Sigmoid colon (tissue), 4 donors: Measurements from ENCODE around the gene PWP1.

Experiments
- EP300 ChIP-seq, 4 donors: sonication (generic); formaldehyde crosslinking; IDR thresholded peaks; one replicate each; pipeline ENCODE4 v1.6.1; 2017; ENCODE audit warnings: antibody characterized with exemption in 4 of 4
- POLR2A ChIP-seq, 2 donors: fragments of 450-650 bp; IDR thresholded peaks; one replicate each; pipeline ENCODE4 v1.6.1; 2016; ENCODE audit warnings: antibody characterized with exemption in 2 of 2, mild to moderate bottlenecking in 2 of 2, moderate library complexity in 2 of 2
- POLR2AphosphoS5 ChIP-seq, 4 donors: sonication (generic); formaldehyde crosslinking; IDR thresholded peaks; one replicate each; pipeline ENCODE4 v1.6.1; 2017; ENCODE audit warnings: antibody characterized with exemption in 4 of 4
- TF ChIP-seq, protein P1 (sequence below), 4 experiments: fragments of 450-650 bp in 3 of 4; fragments of 200-600 bp in 1 of 4; IDR thresholded peaks; one replicate each; pipeline ENCODE4 v1.5.1; 2016 to 2019; ENCODE audit warnings: antibody characterized with exemption in 4 of 4, mild to moderate bottlenecking in 3 of 4, moderate library complexity in 2 of 4

DNA sequence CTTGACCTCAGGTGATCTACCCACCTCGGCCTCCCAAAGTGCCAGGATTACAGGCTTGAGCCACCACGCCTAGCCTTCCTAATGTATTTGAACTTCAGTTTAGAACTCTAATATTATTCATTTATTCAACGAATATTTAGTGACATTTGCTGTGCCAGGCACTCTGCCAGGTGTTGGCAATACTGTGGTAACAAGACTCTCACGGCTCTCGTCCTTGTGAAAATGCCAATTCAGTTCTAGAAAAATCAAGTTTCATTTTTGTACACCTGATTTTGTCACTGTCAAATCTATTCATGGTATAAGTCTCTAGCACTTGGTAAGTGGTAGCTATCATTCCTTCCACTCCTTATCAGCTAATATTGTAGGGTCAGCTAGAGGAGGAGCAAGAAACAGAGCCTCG is 6.3 kb upstream of the PWP1 start:
- no peak for TF ChIP-seq POLR2A (IDR thresholded peaks at IDR 0.05)
- TF ChIP-seq, protein P1, sequence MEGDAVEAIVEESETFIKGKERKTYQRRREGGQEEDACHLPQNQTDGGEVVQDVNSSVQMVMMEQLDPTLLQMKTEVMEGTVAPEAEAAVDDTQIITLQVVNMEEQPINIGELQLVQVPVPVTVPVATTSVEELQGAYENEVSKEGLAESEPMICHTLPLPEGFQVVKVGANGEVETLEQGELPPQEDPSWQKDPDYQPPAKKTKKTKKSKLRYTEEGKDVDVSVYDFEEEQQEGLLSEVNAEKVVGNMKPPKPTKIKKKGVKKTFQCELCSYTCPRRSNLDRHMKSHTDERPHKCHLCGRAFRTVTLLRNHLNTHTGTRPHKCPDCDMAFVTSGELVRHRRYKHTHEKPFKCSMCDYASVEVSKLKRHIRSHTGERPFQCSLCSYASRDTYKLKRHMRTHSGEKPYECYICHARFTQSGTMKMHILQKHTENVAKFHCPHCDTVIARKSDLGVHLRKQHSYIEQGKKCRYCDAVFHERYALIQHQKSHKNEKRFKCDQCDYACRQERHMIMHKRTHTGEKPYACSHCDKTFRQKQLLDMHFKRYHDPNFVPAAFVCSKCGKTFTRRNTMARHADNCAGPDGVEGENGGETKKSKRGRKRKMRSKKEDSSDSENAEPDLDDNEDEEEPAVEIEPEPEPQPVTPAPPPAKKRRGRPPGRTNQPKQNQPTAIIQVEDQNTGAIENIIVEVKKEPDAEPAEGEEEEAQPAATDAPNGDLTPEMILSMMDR (IDR thresholded peaks at IDR 0.05): no peak
- no peak for TF ChIP-seq POLR2AphosphoS5 (IDR thresholded peaks at IDR 0.05)
- TF ChIP-seq EP300 (IDR thresholded peaks at IDR 0.05): no peak
